Measurements from ENCODE around the gene SLC4A1.

- TF ChIP-seq, protein P1, sequence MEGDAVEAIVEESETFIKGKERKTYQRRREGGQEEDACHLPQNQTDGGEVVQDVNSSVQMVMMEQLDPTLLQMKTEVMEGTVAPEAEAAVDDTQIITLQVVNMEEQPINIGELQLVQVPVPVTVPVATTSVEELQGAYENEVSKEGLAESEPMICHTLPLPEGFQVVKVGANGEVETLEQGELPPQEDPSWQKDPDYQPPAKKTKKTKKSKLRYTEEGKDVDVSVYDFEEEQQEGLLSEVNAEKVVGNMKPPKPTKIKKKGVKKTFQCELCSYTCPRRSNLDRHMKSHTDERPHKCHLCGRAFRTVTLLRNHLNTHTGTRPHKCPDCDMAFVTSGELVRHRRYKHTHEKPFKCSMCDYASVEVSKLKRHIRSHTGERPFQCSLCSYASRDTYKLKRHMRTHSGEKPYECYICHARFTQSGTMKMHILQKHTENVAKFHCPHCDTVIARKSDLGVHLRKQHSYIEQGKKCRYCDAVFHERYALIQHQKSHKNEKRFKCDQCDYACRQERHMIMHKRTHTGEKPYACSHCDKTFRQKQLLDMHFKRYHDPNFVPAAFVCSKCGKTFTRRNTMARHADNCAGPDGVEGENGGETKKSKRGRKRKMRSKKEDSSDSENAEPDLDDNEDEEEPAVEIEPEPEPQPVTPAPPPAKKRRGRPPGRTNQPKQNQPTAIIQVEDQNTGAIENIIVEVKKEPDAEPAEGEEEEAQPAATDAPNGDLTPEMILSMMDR (IDR thresholded peaks at IDR 0.05): no peak
- no peak for TF ChIP-seq POLR2AphosphoS5 (IDR thresholded peaks at IDR 0.05)
Measured at GRCh38 chr17:44314869-44315661, 47.1 kb upstream of the SLC4A1 start.

Data from upper lobe of left lung (tissue), 4 donors.